Activated naive CD8-positive, alpha-beta T cell treated with anti-CD3 and anti-CD28 coated beads, Interleukin-2, amount 50 U/mL, for 24 hours (primary cell): ENCODE measurements around the gene APOLD1.
A peak's percentile ranks its signal among the peaks of the same experiment; 100 is the strongest.

Source experiments
- ATAC-seq: fragments of 150-1000 bp; cut with Tn5 transposase; one replicate; pipeline ENCODE4 v1.10.0; 2021
- DNase-seq: peaks from one replicate; pipeline ENCODE4 v3.0.0; 2021
- H3K27ac Mint-ChIP-seq: one replicate; pipeline ENCODE4 v1.8.0; 2021; ENCODE audit warnings: mild to moderate bottlenecking, mixed read lengths
- H3K27me3 Mint-ChIP-seq: one replicate; pipeline ENCODE4 v1.8.0; 2021; ENCODE audit warnings: mixed read lengths
- H3K36me3 Mint-ChIP-seq: one replicate; pipeline ENCODE4 v1.8.0; 2021; ENCODE audit warnings: low read depth, mixed read lengths
- H3K4me1 Mint-ChIP-seq: one replicate; pipeline ENCODE4 v1.8.0; 2021; ENCODE audit warnings: mixed read lengths
- H3K4me3 Mint-ChIP-seq: one replicate; pipeline ENCODE4 v1.8.0; 2021; ENCODE audit warnings: mild to moderate bottlenecking, moderate library complexity, mixed read lengths
- H3K9me3 Mint-ChIP-seq: one replicate; pipeline ENCODE4 v1.8.0; 2021; ENCODE audit warnings: mixed read lengths

The APOLD1 gene

DNA sequence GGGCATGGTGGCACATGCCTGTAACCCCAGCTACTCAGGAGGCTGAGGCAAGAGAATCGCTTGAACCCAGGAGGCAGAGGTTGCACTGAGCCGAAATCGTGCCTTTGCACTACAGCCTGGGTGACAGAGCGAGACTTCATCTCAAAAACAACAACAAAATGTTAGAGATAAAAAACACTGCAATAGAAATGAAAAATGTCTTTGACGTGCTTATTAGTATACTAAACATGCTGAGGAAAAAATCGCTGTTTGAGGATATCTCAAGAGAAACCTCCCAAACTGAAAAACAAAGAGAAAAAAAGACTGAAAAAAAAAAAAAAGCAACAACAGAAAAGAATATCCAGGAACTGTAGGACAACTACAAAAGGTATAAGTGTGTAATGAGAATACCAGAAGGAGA, 15.2 kb upstream of the APOLD1 start:
- no peak for ATAC-seq
- Mint-ChIP-seq H3K27ac (no peak overlapping the region), H3K9me3 (peaks cover 14% of the 10 kb centered on the region), H3K4me1 (no peaks in the 10 kb centered on the region), H3K27me3 (no peaks in the 10 kb centered on the region), H3K36me3 (no peaks in the 10 kb centered on the region), H3K4me3 (no peak overlapping the region)
- no peak for DNase-seq

DNA sequence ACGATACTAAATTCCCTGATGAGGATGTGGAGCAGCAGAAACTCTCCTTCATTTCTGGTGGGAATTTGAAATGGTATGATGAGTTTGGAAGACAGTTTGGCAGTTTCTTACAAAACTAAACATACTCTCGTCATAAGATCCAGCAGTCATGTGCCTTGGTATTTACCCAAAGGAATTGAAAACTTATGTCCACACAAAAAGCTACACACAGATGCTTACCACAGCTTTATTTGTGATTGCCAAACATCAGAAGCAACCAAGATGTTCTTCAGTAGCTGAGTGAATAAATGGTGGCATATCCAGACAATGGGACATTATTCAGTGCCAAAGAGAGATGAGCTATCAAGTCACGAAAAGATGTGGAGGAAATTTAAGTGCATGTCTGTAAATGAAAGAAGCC, 10.7 kb upstream of the APOLD1 start:
- peaks cover 12% of the 10 kb centered on the region for H3K9me3 Mint-ChIP-seq
- no peaks in the 10 kb centered on the region for H3K4me1 Mint-ChIP-seq
- no peak overlapping the region for H3K4me3 Mint-ChIP-seq
- H3K36me3 Mint-ChIP-seq, result no peaks in the 10 kb centered on the region
- ATAC-seq (no peak), DNase-seq (no peak)
- no peak overlapping the region for H3K27ac Mint-ChIP-seq
- no peaks in the 10 kb centered on the region for H3K27me3 Mint-ChIP-seq

DNA sequence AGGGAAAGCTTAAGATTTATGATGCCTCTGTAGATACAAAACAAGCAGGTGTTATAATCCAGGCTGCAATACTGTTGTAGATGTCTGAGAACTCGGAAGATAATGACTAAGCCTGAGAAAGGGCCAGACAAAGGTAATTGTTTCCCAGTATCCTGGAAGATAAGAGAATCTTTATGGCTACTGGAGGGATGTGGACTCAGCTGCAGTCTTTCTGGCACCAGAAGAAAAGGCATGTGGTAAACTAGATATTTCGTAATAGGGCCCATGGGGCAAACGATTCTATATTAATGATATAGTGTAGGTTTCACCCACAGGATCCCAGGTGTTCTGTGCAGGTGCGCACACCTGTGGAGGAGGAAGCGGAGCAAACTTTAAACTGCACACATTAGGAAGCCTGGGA, 9.2 kb upstream of the APOLD1 start:
- Mint-ChIP-seq H3K9me3 (peaks cover 9% of the 10 kb centered on the region), H3K27me3 (no peaks in the 10 kb centered on the region), H3K36me3 (no peaks in the 10 kb centered on the region), H3K4me3 (no peak overlapping the region), H3K4me1 (no peaks in the 10 kb centered on the region), H3K27ac (no peak overlapping the region)
- ATAC-seq, result no peak
- no peak for DNase-seq

DNA sequence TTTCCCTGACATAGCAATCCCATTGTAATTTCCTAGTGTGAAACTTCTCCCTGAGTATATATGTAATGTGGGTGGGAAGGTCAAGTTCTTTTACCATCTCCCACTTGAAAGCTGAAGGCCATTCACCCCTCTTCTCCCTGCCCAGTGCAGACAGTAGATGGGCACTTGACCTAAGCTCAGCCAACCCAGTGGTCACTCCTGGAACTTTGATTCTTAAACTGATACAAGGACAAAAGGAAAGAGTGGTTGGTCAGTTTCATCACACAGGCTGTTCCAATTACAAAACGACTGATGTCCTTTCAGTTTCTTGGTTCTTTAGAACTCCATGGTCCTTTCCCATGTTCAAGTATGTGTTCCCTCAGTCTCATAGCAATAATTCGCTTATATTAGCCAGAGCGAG, 8.4 kb upstream of the APOLD1 start:
- Mint-ChIP-seq H3K9me3 (peaks cover 9% of the 10 kb centered on the region), H3K27me3 (no peaks in the 10 kb centered on the region), H3K4me1 (no peaks in the 10 kb centered on the region), H3K27ac (no peak overlapping the region), H3K36me3 (no peaks in the 10 kb centered on the region), H3K4me3 (no peak overlapping the region)
- DNase-seq (no peak), ATAC-seq (no peak)

DNA sequence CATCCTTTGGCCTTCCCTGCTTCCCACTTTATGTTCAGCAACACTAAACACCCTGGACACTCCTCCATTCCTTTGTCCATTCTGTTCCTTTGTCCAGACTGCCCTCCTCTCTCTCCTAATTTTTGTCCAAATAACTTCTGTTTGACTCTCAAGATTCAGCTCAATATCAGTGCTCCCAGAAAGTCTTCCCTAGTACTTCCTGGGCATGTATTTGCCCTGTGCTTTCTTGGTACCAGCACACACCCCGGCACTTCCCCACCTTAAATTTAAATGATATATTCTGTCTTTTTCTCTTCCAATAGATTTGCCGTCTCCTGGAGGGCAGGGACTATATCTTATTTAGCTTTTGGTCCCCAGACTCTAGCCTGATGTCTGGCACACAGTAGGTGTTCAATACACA, 6.5 kb upstream of the APOLD1 start:
- no peak for DNase-seq
- no peaks in the 10 kb centered on the region for H3K9me3 Mint-ChIP-seq
- no peaks in the 10 kb centered on the region for H3K4me1 Mint-ChIP-seq
- ATAC-seq, result no peak
- H3K27ac Mint-ChIP-seq, result no peak overlapping the region
- H3K4me3 Mint-ChIP-seq, result no peak overlapping the region
- no peaks in the 10 kb centered on the region for H3K27me3 Mint-ChIP-seq
- no peaks in the 10 kb centered on the region for H3K36me3 Mint-ChIP-seq

DNA sequence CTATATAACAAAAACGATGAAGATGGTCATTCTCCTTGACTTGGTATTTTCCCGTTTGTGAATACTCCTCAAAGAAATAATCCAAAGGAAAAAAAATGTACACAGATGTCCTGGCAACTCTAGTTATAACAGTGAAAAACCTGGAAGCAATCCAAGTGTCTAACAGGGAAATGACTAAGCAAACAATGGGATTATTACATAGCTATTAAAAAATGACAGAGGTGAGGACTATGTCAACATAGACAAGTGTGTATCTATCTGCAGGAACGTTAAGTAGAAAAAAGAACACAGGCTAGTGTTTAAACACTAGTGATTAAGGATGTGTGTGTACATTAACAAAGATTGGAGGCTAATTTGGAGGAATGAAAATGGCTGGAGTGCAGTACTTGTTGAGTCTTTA, 5.9 kb upstream of the APOLD1 start:
- DNase-seq, result no peak
- no peak for ATAC-seq
- Mint-ChIP-seq H3K36me3 (no peaks in the 10 kb centered on the region), H3K4me3 (no peak overlapping the region), H3K27me3 (no peaks in the 10 kb centered on the region), H3K27ac (no peak overlapping the region), H3K4me1 (no peaks in the 10 kb centered on the region), H3K9me3 (no peaks in the 10 kb centered on the region)

DNA sequence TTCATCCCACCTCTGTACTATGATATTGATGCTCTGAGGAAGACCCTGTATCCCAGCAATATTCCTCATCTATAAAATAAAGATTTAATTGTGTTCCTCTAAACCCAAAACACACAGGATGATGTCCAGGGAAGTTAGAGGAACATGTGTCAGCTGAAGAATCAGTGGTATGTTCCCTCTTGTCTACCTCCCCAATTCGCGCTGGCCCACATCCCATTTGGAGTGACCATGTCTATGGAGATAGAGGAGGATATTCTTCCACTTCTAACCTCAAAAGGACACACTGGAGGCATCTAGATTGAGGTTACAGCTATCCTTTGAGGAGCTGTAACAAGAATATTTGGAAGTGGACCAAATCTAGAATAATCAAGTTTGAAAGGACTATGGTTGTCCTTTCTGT, 1.3 kb upstream of the APOLD1 start:
- ATAC-seq, result no peak
- Mint-ChIP-seq H3K4me3 (no peak overlapping the region), H3K36me3 (peaks cover 2% of the 10 kb centered on the region)

DNA sequence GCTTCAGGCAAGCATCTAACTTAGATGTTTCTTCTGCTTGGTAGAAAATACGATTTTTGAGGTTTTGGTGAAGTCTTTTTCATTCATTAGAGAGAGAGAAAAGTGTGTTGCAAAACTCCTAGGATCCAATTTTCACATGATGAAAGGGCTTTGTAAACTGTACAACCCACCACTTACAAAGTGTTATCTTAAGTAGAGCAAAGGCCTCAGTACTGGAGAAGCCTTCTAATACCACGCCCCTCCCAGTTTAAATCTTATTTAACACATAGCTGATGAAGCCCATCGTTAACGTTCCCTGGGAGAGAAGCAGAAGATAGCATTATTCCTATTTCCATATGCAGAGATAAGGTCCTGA, 869 bp downstream of the APOLD1 start:
- H3K36me3 Mint-ChIP-seq, result peaks cover 2% of the 10 kb centered on the region
- DNase-seq, result no peak
- H3K9me3 Mint-ChIP-seq, result no peaks in the 10 kb centered on the region
- H3K27me3 Mint-ChIP-seq, result no peaks in the 10 kb centered on the region
- H3K4me3 Mint-ChIP-seq, result peak overlapping the region; percentile 84
- ATAC-seq, result no peak
- H3K4me1 Mint-ChIP-seq, result peaks cover 33% of the 10 kb centered on the region
- H3K27ac Mint-ChIP-seq, result peak overlapping the region; percentile 78

More for the DNA sequence above, 1.3 kb upstream of the APOLD1 start:
- Mint-ChIP-seq H3K9me3 (no peaks in the 10 kb centered on the region), H3K27ac (no peak overlapping the region), H3K27me3 (no peaks in the 10 kb centered on the region), H3K4me1 (peaks cover 31% of the 10 kb centered on the region)
- DNase-seq, result no peak

DNA sequence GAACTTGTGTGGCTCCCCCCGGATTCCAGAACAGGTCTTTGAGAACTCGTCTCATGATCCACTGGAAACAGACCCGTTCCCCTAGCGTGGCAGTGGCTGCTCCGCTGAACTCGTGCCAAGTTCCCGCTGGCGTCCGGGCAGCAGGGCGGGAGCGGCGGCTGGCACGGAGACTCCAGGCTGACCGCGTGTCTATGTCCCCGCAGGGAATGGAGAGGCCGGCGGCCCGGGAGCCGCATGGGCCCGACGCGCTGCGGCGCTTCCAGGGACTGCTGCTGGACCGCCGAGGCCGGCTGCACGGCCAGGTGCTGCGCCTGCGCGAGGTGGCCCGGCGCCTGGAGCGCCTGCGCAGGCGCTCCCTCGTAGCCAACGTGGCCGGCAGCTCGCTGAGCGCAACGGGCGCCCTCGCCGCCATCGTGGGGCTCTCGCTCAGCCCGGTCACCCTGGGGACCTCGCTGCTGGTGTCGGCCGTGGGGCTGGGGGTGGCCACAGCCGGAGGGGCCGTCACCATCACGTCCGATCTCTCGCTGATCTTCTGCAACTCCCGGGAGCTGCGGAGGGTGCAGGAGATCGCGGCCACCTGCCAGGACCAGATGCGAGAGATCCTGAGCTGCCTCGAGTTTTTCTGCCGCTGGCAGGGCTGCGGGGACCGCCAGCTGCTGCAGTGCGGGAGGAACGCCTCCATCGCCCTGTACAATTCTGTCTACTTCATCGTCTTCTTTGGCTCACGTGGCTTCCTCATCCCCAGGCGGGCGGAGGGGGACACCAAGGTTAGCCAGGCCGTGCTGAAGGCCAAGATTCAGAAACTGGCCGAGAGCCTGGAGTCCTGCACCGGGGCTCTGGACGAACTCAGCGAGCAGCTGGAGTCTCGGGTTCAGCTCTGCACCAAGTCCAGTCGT, 1.5 kb downstream of the APOLD1 start:
- peaks cover 33% of the 10 kb centered on the region for H3K4me1 Mint-ChIP-seq
- DNase-seq, result peak; percentile 77
- peak; percentile 85 for ATAC-seq
- peaks cover 2% of the 10 kb centered on the region for H3K36me3 Mint-ChIP-seq
- no peaks in the 10 kb centered on the region for H3K9me3 Mint-ChIP-seq
- peak overlapping the region; percentile 84 for H3K4me3 Mint-ChIP-seq
- no peaks in the 10 kb centered on the region for H3K27me3 Mint-ChIP-seq
- H3K27ac Mint-ChIP-seq, result peak overlapping the region; percentile 86

DNA sequence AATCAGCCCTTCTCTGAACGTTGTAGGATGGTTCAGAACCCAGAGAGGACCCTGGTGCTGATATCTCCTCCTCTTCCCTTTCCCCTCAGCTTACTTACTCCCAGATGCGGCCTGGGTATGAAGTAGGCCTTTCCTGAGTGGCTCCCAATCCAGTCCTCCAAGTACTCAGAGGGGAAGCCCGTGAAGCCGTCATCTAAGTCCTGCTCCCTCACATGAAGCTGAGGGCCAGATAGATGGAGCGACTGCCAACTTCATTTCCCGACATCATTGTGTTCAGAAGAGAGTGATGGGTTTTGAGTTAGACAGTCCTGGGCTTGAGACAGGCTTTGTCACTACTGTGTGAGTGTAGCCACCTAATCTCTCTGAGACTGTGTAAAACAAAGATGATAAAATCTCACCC, 2.7 kb downstream of the APOLD1 start:
- peaks cover 2% of the 10 kb centered on the region for H3K36me3 Mint-ChIP-seq
- peak overlapping the region; percentile 86 for H3K27ac Mint-ChIP-seq
- DNase-seq, result no peak
- H3K4me3 Mint-ChIP-seq, result peak overlapping the region; percentile 84
- ATAC-seq, result peak; percentile 31
- H3K27me3 Mint-ChIP-seq, result no peaks in the 10 kb centered on the region
- H3K4me1 Mint-ChIP-seq, result peaks cover 33% of the 10 kb centered on the region
- H3K9me3 Mint-ChIP-seq, result no peaks in the 10 kb centered on the region

DNA sequence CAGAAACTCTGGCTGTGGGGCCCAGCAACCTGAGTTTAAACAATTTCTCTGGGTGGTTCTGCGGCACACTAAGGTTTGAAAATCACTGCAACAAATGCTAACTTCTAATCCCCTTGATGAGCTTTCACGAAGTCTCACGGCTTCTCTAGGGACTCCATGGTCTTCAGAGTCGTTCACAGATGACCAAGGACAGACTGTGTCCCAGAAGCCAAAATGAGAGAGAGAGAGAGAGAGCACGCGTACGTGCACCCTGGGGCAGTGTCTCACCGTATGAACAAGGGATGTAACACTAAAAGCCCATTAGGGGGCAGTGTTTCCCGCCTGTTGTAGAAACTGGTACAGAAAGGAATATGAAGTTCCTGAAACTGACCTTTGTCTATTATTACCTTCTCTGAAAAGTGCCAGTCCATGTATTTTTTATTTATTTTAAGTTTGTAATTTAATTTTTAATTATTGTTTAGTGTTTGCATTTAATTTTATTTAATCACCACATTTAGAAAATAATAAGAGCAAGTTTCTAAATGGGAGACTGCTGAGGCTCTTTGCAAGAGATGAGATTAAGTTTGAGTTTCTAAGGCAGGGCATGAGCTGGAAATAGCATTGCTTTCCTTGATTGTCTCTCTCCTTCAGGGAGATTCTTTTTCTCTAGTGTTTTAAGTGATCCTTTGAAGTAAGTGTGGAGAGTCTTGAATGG, 3.4 kb downstream of the APOLD1 start:
- Mint-ChIP-seq H3K36me3 (peaks cover 2% of the 10 kb centered on the region), H3K9me3 (no peaks in the 10 kb centered on the region), H3K4me1 (peaks cover 33% of the 10 kb centered on the region), H3K27ac (peak overlapping the region; percentile 86), H3K27me3 (no peaks in the 10 kb centered on the region), H3K4me3 (peak overlapping the region; percentile 66)
- DNase-seq, result peak; percentile 69
- peak; percentile 84 for ATAC-seq

DNA sequence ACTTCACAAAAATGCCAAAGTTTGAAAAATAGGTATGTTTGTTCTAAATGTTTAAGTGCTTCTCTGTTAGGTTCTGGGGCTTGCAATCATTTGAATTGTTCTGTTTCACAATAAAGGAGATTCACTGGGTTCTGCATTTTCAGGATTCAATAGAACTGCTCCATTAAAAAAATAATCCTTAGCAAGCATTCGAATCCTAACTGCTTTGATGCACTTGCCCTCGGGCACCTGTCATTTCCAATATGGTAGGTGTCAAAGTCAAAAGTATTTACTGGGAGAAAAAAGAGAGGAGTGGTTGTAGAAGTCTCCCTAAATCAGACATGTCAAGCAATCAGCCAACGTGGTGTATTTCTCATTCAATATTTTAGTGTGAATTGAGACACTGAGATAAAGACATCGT, 5.5 kb downstream of the APOLD1 start:
- no peak overlapping the region for H3K27ac Mint-ChIP-seq
- H3K27me3 Mint-ChIP-seq, result no peaks in the 10 kb centered on the region
- no peak for DNase-seq
- H3K36me3 Mint-ChIP-seq, result peaks cover 2% of the 10 kb centered on the region
- peaks cover 24% of the 10 kb centered on the region for H3K4me1 Mint-ChIP-seq
- ATAC-seq, result no peak
- no peaks in the 10 kb centered on the region for H3K9me3 Mint-ChIP-seq
- H3K4me3 Mint-ChIP-seq, result no peak overlapping the region

DNA sequence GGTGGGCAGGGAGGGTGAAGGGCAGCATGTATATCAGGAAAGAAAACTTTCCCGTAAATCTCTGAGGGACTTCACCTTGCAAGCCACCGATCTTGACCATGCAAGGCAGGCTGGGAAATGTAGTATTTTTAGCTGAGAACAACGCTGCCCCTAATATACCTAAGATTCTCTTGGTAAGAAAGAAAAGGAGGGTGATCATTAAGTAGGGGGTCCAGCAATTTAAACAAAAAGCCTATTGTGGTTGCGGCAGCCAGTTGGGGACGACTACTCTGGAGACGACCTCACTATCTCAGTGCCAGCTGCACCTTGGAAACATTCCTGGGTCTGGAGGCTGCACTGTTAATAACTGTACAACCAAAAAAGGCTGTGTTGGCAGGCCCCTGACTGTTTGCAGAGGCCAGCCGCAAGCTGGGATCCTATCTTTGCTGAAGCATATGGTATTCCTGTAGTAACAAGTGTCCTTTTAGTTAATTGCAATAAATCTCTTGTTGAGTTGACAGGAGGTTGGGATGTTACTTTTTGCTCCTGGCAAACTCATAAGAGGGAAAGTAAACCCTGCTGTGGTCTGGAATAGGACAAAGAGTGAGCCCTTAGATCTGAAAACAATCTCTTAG, 6.4 kb downstream of the APOLD1 start:
- Mint-ChIP-seq H3K4me3 (no peak overlapping the region), H3K27ac (no peak overlapping the region), H3K9me3 (no peaks in the 10 kb centered on the region), H3K36me3 (peaks cover 2% of the 10 kb centered on the region), H3K4me1 (peaks cover 17% of the 10 kb centered on the region), H3K27me3 (no peaks in the 10 kb centered on the region)
- DNase-seq, result no peak
- ATAC-seq, result no peak

DNA sequence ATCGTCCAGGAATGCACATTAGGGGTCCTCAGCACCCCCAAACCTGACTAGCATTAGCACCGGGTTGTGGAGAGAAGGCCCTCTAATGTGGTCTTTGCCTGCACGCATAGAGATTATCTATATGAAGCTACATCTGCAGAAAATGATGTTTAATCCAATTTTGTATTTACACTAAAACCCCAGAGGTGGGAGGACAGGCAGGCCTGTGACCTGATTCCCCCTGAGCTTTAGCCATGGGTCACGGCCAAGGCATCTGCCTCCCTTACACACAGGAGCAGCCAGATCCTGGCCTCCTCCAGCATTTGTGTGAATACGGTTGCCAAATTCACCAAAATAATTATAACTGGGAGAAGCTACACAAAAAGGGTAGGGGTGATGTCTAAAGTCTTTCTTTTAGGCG, 7.0 kb downstream of the APOLD1 start:
- Mint-ChIP-seq H3K4me1 (peaks cover 15% of the 10 kb centered on the region), H3K4me3 (no peak overlapping the region), H3K27me3 (no peaks in the 10 kb centered on the region), H3K9me3 (no peaks in the 10 kb centered on the region), H3K27ac (no peak overlapping the region), H3K36me3 (peaks cover 2% of the 10 kb centered on the region)
- no peak for ATAC-seq
- no peak for DNase-seq

DNA sequence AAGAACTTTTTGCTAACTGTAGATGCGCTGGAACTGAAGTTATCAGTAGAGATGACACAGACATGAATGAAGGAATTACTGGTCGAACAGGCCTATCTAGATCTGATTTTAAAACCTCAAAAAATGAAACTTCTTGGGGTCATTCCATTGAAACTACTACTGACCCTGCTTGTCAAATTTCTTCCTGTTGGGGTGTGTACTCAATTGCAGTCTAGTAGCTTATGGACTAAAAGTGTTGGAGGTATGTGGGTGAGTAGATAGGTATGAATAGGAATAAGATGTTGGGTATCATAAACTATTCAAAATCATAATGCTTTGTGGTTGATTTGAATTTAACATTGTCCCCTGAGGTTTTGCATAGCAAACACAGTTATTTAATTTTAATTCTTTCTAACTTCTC, 9.2 kb downstream of the APOLD1 start:
- DNase-seq (no peak), ATAC-seq (no peak)
- Mint-ChIP-seq H3K36me3 (no peaks in the 10 kb centered on the region), H3K4me1 (no peaks in the 10 kb centered on the region), H3K27ac (no peak overlapping the region), H3K27me3 (no peaks in the 10 kb centered on the region), H3K4me3 (no peak overlapping the region), H3K9me3 (no peaks in the 10 kb centered on the region)
